GM10847 (cell line): ENCODE measurements around the gene RHPN2.

Source experiments
- POLR2A ChIP-seq: IDR thresholded peaks from 2 replicates; pipeline ENCODE4 v1.6.1; 2011; ENCODE audit not compliant: insufficient read length; ENCODE audit errors: extremely low read depth

Gene RHPN2

DNA sequence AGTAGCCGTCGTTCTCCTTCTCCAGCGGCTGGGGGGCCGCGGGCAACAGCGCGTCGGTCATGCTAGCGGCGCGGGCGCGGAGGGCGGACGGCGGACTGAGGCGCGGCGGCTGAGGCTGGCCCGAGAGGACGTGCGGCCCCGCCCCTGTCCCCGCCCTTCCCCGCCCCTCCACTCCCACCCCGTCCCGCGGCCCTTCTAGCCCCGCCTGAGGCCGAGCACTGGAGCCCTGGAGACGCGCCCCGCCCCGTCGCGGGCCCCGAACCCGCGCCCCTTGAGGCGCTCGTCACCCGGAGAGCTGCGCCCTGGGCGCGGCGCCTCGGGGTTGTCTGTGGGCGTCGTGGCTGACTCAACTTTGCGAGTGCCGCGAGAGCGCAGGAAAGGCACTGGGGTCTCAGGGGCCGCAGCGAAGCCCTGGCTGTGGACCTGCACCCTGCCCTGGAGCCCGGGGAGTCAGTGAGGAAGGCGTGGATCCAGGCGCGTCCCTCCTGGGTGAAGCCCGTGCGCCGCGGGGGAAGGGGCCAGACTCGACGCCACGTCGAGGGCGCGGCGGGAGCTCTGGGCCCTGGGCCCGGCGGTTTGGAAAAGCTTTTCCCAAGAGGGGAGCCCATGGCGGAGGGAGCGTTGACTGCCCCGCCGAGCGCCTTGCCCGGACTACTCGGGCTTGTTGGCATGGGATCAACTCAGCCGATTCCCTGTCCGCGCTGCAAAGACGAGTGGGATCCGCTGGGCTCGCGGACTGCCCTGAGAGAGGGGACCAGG lies at the start of gene RHPN2:
TSS of gene RHPN2 (minus strand) at position 97 of the 759 bp plus-strand sequence. CDS start at position 61, 36 bp downstream.
- no peak for TF ChIP-seq POLR2A

DNA sequence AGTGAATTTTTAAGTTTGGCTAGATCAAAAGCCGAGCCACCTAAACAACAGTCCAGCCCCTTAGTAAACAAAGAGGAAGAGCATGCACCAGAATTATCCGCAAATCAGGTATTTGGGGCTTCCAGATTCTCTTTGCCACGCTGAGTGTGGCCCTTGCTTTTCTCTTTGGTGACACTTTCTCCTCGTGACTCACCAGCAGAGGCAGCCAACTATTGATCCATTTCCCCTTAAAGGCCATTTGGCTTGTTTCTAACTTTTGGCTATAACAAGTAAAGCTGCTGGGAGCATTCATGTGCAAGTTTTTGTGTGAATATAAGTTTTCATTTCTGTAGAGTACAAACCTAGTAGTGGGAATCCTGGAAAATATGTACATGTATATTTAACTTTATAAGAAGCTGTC lies 49.6 kb upstream of the RHPN2 start:
- no peak for TF ChIP-seq POLR2A

DNA sequence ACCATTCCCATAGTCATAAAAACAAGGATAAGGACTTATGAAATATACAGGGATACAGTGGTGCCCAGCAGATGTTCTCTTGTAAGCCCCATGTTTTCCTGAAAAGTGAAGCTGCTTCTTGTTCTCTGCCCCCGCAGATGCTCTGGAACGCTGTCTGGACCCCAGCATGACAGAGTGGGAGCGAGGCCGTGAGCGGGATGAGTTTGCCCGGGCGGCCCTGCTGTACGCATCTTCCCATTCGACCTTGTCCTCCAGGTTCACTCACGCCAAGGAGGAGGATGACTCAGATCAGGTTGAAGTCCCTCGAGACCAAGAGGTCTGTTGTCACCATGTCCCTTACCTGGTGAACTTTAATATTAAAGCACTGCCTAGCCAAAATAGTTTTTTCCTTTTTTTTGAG lies 46.9 kb upstream of the RHPN2 start:
- TF ChIP-seq POLR2A = no peak

DNA sequence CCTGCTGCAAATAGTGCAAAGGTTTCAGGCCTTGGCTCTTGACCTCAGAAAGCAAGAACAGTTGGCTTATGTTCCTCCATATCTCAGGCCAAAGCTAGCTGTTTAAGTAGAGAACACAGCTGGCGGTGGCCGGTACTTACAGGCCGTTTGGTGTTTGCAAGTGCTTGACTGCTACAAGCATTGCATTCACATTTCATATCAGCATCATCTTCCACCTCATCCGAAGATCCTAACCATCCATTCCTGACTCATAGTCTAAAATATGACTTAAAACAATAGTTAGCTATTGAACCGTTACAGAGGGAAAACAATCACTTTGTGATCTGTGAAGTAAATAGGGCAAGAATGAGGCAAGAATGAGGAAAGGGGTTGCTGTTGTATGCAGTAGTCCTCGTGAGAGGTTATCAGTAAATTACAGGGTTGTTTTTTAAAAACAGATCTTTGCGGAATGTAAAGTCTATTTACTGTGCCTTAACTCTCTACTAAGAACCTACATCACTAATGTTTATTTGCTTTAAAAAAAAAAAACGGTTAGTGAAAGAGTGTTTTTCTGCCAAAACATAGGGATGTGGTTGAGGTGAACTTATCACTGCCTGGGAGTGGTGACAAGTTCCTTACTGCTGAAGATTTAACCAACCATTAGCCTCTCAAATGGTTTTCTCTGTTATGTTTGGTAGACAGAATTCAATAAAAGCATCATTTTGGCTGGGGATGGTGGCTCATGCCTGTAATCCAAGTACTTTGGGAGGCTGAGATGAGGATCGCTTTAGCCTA lies 45.6 kb upstream of the RHPN2 start:
- no peak for TF ChIP-seq POLR2A

DNA sequence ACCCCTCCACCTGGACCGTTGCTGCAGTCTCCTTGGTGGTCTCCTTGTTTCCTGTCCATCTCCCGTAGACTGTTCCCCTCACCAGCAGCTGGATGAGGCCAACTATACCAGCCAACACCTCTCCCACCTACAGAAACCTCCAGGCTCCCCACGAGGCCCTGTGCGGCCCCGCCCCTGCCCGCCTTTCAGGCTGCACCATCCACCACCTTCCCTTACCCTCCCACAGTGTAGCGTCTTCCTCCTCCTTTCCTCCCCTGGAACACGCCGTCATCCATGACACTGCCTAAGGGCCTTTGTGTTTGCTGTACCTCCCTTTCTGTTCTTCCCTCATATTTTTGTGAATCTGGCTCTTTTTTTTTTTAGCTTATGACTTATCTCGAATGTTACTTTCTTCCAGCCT lies 43.5 kb upstream of the RHPN2 start:
- TF ChIP-seq POLR2A = no peak

DNA sequence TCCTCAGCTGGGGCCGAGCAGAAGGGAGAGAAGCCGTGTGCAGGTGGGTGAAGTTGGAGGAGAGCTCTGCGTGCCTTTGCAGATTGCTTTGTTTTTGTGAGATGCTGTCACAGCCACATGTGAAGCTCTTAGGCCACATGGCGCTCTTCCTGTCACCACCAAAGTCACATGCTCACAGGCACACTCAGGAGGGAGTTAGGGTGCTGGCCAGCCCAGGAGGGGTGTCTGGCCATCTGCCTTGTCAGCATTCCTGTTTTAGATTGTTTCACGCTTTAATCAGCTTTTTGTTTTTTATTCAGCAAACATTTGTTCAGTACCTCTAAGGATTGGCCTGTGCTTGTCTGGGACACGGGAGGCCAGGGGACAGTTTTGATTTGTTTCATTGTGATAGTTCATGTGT lies 38.2 kb upstream of the RHPN2 start:
- TF ChIP-seq POLR2A = no peak

DNA sequence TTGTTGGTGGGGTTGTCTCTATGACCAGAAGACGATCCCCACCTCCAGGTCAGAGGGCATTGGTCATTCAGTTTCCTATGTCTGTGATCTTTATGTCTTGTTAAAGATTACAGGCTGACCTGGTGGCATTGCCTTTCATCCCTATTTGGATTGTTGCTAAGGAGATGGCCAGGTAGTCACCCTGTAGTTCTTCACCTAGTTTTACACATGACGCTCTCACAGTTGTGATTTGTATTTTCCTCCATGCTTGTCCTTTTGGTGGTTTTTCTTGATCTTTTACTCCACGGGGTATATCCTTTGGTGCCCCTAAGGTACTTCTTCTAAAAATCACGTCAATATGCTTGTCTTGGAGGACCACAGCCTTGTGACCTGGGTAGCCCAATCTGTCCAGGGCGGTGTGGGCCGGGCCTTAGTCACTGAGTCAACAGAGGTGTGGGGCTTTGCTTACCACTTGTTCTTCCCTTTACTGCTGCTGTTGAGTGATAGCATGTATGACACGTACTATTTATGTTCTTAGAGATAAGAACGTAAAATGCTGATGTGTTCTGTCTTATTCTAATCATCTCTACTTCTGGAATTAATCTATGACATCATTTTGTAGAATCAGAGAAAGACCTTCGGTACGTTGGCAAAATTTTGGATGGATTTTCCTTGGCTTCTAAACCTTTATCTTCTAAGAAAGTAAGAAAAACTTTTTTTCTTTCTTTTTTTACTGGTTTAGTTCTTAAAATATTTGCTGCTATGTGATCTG lies 36.4 kb upstream of the RHPN2 start:
- TF ChIP-seq POLR2A = no peak

DNA sequence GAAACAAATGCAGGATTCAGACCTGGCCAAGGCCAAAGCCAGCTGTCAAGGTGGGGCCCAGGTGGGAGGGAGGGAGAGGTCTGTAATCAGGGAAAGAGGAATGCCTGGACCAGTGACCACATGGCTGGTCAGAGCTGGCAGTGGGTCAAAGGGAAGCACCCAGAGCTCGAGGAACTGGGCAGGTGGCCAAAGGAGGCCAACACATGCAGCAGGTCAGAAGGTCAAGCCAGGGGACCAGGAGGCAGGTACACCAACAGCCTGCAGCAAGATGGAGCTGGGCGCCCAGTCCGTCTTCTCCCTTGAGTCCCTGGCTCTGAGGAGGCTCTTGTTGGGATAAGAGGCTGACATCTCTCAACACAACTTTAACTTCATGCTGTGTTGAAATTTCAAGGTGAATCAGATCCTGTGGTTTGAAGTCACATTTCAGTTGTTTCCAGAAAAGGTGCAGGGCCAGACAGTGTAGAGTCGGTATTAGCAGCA lies 33.4 kb upstream of the RHPN2 start:
- no peak for TF ChIP-seq POLR2A

DNA sequence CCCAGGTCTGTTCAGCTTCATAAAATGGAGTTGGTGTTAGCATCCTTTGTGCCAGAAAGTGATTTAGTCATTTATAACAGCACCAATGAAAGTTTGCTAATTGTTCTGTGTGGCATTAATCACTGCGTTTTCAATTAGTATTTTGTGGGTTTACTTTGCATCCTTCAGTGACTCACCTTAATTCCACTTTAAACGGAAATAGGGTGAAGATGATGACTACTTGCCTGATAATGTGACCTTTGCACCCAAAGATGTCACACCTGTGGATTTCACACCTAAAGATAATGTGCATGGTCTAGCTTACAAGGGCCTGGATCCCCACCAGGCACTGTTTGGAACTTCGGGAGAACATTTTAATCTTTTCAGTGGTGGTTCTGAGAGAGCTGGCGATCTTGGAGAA lies 31.3 kb upstream of the RHPN2 start:
- TF ChIP-seq POLR2A = no peak

DNA sequence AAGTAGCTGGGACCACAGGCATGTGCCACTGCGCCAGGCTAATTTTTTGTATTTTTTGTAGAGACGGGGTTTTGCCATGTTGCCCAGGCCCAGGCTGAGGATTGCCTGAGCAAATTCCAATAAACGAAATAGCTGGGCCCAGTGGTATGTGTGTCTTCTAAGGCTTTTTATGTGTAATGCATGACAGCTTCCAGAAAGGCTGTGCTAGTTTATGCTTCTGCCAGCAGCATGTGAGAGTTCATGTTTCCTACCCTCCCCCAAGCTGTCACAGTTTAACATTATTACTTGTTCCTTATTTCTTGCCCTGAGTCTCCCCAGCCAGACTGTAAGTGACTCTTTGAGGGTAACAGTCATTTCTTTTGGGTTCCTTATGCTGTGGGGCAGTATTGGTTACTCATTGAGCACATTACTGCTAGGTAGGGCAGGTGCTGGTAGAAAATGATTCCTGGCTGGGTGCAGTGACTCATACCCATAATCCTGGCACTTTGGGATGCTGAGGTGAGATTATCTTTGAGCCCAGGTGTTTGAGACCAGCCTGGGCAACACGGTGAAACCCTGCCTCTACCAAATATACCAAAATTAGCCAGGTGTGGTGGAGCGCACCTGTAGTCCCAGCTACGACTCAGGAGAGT lies 29.9 kb upstream of the RHPN2 start:
- TF ChIP-seq POLR2A = no peak

DNA sequence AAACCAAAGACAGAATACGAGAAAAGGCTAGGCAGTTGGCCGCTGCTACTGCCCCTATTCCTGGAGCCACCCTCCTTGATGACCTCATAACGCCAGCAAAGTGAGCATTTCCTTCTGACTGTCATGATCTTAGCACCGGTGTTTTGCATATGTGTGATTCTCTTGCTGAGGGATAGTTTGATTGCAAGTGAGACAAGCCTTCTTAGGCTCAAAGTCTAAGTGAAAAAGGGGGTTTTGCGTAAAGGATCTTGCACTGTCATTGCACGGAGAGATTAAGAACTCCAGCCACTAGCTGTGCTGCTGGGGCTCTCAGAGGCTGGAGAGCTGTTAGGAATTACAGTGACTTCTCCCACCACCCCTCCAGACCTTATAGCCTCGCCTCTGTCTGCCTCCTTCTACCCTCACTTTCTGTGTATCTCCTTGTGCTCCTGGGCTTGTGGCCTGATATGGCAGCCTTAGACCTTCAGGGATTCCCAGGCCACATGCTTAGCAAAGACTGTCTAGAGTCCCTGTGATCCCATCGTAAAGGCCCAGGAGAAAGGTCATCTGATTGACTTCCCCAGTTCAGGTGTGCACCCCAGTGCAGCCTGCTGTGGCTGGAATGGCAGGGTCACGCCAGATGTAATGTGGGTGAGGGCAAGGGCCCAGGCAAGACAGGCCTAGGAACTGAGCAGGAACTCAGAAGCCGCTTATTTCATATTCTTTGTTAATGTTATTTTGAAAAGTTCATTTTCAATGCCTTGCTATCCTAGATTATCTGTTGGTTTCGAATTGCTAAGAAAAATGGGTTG lies 28.9 kb upstream of the RHPN2 start:
- no peak for TF ChIP-seq POLR2A

DNA sequence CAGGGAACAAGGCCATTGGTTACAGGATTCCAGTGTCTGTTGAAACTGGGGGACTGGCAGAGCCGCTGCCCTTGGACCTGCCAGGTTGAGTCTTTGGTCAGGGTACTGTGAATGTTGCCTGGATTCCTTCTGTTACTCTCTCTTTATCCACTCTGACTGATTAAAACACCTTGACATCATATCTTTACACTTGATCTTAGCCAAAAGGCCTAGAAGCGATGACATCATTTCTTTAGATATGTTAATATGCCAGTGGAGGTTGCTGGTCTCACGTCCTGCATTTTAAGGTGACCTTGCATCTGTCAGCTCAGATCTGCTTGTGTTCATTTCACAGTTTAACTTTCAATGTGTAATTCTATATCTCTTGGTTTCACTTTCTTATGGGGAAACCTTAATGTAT lies 25.5 kb upstream of the RHPN2 start:
- TF ChIP-seq POLR2A = no peak

DNA sequence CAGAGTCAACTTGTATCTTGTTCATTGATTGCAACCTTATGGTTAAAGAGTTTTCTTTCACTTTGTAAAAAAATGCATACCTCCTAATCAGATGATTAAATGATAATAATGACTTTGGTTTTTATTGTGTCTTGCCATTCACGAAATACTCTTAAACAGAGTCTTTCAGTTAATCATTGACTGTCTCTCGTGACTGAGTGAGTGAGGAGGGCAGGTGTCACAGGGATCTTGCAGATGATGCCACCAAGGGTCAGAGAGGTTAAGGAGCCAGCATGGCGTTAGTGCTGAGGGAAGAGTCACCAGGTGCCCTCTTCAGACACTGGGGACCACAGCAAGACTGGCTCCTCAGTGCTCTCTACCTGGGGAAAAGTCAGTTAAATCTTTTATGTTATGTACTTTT lies 24.3 kb upstream of the RHPN2 start:
- no peak for TF ChIP-seq POLR2A

DNA sequence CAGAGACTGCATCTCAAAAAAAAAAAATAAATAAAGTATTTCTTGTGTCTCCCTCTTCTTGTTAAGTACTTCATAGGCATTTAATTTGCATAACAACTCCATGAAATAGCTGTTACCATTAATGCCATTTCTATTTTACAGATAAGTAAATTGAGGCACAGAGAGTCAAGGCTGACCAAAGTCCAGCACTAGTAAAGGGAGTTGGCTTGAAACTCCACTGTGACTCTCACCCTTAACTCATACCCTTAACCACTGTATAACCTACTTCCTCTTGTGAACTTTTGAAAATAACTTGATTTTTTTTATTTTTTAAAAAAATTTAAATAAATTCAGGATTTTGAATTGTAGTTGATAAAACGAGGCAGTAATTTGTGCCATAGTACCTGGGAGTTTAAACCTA lies 22.3 kb upstream of the RHPN2 start:
- no peak for TF ChIP-seq POLR2A
